Measurements from ENCODE around the gene SORBS2.

SORBS2 gene

GRCh38 chr4:185737489-185738037 lies 74.4 kb downstream of the SORBS2 start:
- no peak overlapping the region for H3K27ac ChIP-seq (ENCODE audit: low read depth, low read length)
- no peaks in the 10 kb centered on the region for H3K9me3 ChIP-seq (ENCODE audit: control insufficient read depth, insufficient read depth, low read length)
- peaks cover 18% of the 10 kb centered on the region; the same call in 1 of the 2 replicates for H3K36me3 ChIP-seq (ENCODE audit: control insufficient read depth, insufficient read depth, low read length)
- H3K4me3 ChIP-seq (ENCODE audit: low read depth, low read length) = no peak overlapping the region
- no peak overlapping the region for H3K9ac ChIP-seq (ENCODE audit: low read depth, low read length)
- no peaks in the 10 kb centered on the region for H3K27me3 ChIP-seq (ENCODE audit: control insufficient read depth, insufficient read depth, low read length)
- peaks cover 39% of the 10 kb centered on the region for H3K4me1 ChIP-seq (ENCODE audit: control insufficient read depth, insufficient read depth, low read length)

- Histone ChIP-seq H3K27ac (ENCODE audit: low read depth, low read length) (no peak overlapping the region), H3K27me3 (ENCODE audit: control insufficient read depth, insufficient read depth, low read length) (no peaks in the 10 kb centered on the region), H3K4me1 (ENCODE audit: control insufficient read depth, insufficient read depth, low read length) (peaks cover 36% of the 10 kb centered on the region), H3K9me3 (ENCODE audit: control insufficient read depth, insufficient read depth, low read length) (no peaks in the 10 kb centered on the region), H3K36me3 (ENCODE audit: control insufficient read depth, insufficient read depth, low read length) (peaks cover 18% of the 10 kb centered on the region; the same call in 1 of the 2 replicates), H3K4me3 (ENCODE audit: low read depth, low read length) (no peak overlapping the region), H3K9ac (ENCODE audit: low read depth, low read length) (no peak overlapping the region)
Observed at GRCh38 chr4:185736882-185737281, 75.1 kb downstream of the SORBS2 start.

GRCh38 chr4:185735866-185736400 lies 76.1 kb downstream of the SORBS2 start:
- Histone ChIP-seq H3K4me1 (ENCODE audit: control insufficient read depth, insufficient read depth, low read length) (peaks cover 38% of the 10 kb centered on the region), H3K4me3 (ENCODE audit: low read depth, low read length) (no peak overlapping the region), H3K36me3 (ENCODE audit: control insufficient read depth, insufficient read depth, low read length) (peaks cover 18% of the 10 kb centered on the region; the same call in 1 of the 2 replicates), H3K27ac (ENCODE audit: low read depth, low read length) (no peak overlapping the region), H3K27me3 (ENCODE audit: control insufficient read depth, insufficient read depth, low read length) (no peaks in the 10 kb centered on the region), H3K9ac (ENCODE audit: low read depth, low read length) (no peak overlapping the region), H3K9me3 (ENCODE audit: control insufficient read depth, insufficient read depth, low read length) (no peaks in the 10 kb centered on the region)

- no peak overlapping the region for H3K4me3 ChIP-seq (ENCODE audit: low read depth, low read length)
- H3K36me3 ChIP-seq (ENCODE audit: control insufficient read depth, insufficient read depth, low read length) = peaks cover 18% of the 10 kb centered on the region; the same call in 1 of the 2 replicates
- H3K27ac ChIP-seq (ENCODE audit: low read depth, low read length) = no peak overlapping the region
- H3K9me3 ChIP-seq (ENCODE audit: control insufficient read depth, insufficient read depth, low read length) = no peaks in the 10 kb centered on the region
- H3K9ac ChIP-seq (ENCODE audit: low read depth, low read length) = no peak overlapping the region
- H3K27me3 ChIP-seq (ENCODE audit: control insufficient read depth, insufficient read depth, low read length) = no peaks in the 10 kb centered on the region
- peaks cover 42% of the 10 kb centered on the region for H3K4me1 ChIP-seq (ENCODE audit: control insufficient read depth, insufficient read depth, low read length)
Observed at GRCh38 chr4:185734930-185735329, 77.1 kb downstream of the SORBS2 start.

- H3K9ac ChIP-seq (ENCODE audit: low read depth, low read length) = no peak overlapping the region
- peaks cover 35% of the 10 kb centered on the region for H3K4me1 ChIP-seq (ENCODE audit: control insufficient read depth, insufficient read depth, low read length)
- H3K4me3 ChIP-seq (ENCODE audit: low read depth, low read length) = no peak overlapping the region
- no peak overlapping the region for H3K27ac ChIP-seq (ENCODE audit: low read depth, low read length)
- no peaks in the 10 kb centered on the region for H3K9me3 ChIP-seq (ENCODE audit: control insufficient read depth, insufficient read depth, low read length)
- H3K36me3 ChIP-seq (ENCODE audit: control insufficient read depth, insufficient read depth, low read length) = peaks cover 18% of the 10 kb centered on the region; the same call in 1 of the 2 replicates
- no peaks in the 10 kb centered on the region for H3K27me3 ChIP-seq (ENCODE audit: control insufficient read depth, insufficient read depth, low read length)
Observed at GRCh38 chr4:185734214-185734613, 77.8 kb downstream of the SORBS2 start.

GRCh38 chr4:185730849-185731608 lies 81.0 kb downstream of the SORBS2 start:
- no peak overlapping the region for H3K9ac ChIP-seq (ENCODE audit: low read depth, low read length)
- H3K4me1 ChIP-seq (ENCODE audit: control insufficient read depth, insufficient read depth, low read length) = peaks cover 13% of the 10 kb centered on the region
- no peaks in the 10 kb centered on the region for H3K27me3 ChIP-seq (ENCODE audit: control insufficient read depth, insufficient read depth, low read length)
- H3K4me3 ChIP-seq (ENCODE audit: low read depth, low read length) = no peak overlapping the region
- H3K27ac ChIP-seq (ENCODE audit: low read depth, low read length) = no peak overlapping the region
- no peaks in the 10 kb centered on the region for H3K9me3 ChIP-seq (ENCODE audit: control insufficient read depth, insufficient read depth, low read length)
- H3K36me3 ChIP-seq (ENCODE audit: control insufficient read depth, insufficient read depth, low read length) = peaks cover 18% of the 10 kb centered on the region; the same call in 1 of the 2 replicates

GRCh38 chr4:185730387-185730786 lies 81.6 kb downstream of the SORBS2 start:
- no peaks in the 10 kb centered on the region for H3K9me3 ChIP-seq (ENCODE audit: control insufficient read depth, insufficient read depth, low read length)
- H3K4me1 ChIP-seq (ENCODE audit: control insufficient read depth, insufficient read depth, low read length) = peaks cover 13% of the 10 kb centered on the region
- no peaks in the 10 kb centered on the region for H3K27me3 ChIP-seq (ENCODE audit: control insufficient read depth, insufficient read depth, low read length)
- H3K4me3 ChIP-seq (ENCODE audit: low read depth, low read length) = no peak overlapping the region
- H3K9ac ChIP-seq (ENCODE audit: low read depth, low read length) = no peak overlapping the region
- H3K27ac ChIP-seq (ENCODE audit: low read depth, low read length) = no peak overlapping the region
- peaks cover 18% of the 10 kb centered on the region; the same call in 1 of the 2 replicates for H3K36me3 ChIP-seq (ENCODE audit: control insufficient read depth, insufficient read depth, low read length)

GRCh38 chr4:185729391-185729804 lies 82.6 kb downstream of the SORBS2 start:
- Histone ChIP-seq H3K27me3 (ENCODE audit: control insufficient read depth, insufficient read depth, low read length) (no peaks in the 10 kb centered on the region), H3K4me1 (ENCODE audit: control insufficient read depth, insufficient read depth, low read length) (peaks cover 11% of the 10 kb centered on the region), H3K4me3 (ENCODE audit: low read depth, low read length) (no peak overlapping the region), H3K9me3 (ENCODE audit: control insufficient read depth, insufficient read depth, low read length) (no peaks in the 10 kb centered on the region), H3K9ac (ENCODE audit: low read depth, low read length) (no peak overlapping the region), H3K36me3 (ENCODE audit: control insufficient read depth, insufficient read depth, low read length) (peaks cover 18% of the 10 kb centered on the region; the same call in 1 of the 2 replicates), H3K27ac (ENCODE audit: low read depth, low read length) (no peak overlapping the region)

GRCh38 chr4:185728893-185729292 lies 83.1 kb downstream of the SORBS2 start:
- Histone ChIP-seq H3K9me3 (ENCODE audit: control insufficient read depth, insufficient read depth, low read length) (no peaks in the 10 kb centered on the region), H3K4me3 (ENCODE audit: low read depth, low read length) (no peak overlapping the region), H3K36me3 (ENCODE audit: control insufficient read depth, insufficient read depth, low read length) (peaks cover 12% of the 10 kb centered on the region; the same call in 1 of the 2 replicates), H3K27me3 (ENCODE audit: control insufficient read depth, insufficient read depth, low read length) (no peaks in the 10 kb centered on the region), H3K4me1 (ENCODE audit: control insufficient read depth, insufficient read depth, low read length) (peaks cover 11% of the 10 kb centered on the region), H3K9ac (ENCODE audit: low read depth, low read length) (no peak overlapping the region), H3K27ac (ENCODE audit: low read depth, low read length) (no peak overlapping the region)

- Histone ChIP-seq H3K9ac (ENCODE audit: low read depth, low read length) (no peak overlapping the region), H3K27ac (ENCODE audit: low read depth, low read length) (no peak overlapping the region), H3K4me3 (ENCODE audit: low read depth, low read length) (no peak overlapping the region), H3K27me3 (ENCODE audit: control insufficient read depth, insufficient read depth, low read length) (no peaks in the 10 kb centered on the region), H3K9me3 (ENCODE audit: control insufficient read depth, insufficient read depth, low read length) (no peaks in the 10 kb centered on the region), H3K4me1 (ENCODE audit: control insufficient read depth, insufficient read depth, low read length) (peaks cover 11% of the 10 kb centered on the region), H3K36me3 (ENCODE audit: control insufficient read depth, insufficient read depth, low read length) (no peaks in the 10 kb centered on the region)
Observed at GRCh38 chr4:185726931-185727330, 85.1 kb downstream of the SORBS2 start.

Data from HUES48 (cell line).